Fibroblast of skin of left quadriceps (primary cell): ENCODE measurements around the gene MTMR8.

Experiments used
- DNase-seq, 2 experiments: peaks; one replicate each; pipeline ENCODE4 v3.0.0-alpha.2; 2013; ENCODE audit warnings: low read depth in 2 of 2

Gene MTMR8

GRCh38 chrX:64313624-64314023 lies 81.6 kb downstream of the MTMR8 start:
- DNase-seq: no peak

GRCh38 chrX:64306712-64307111 lies 88.5 kb downstream of the MTMR8 start:
- no peak for DNase-seq

- DNase-seq: no peak
Observed at GRCh38 chrX:64291123-64291522, 104.1 kb downstream of the MTMR8 start.

DNA sequence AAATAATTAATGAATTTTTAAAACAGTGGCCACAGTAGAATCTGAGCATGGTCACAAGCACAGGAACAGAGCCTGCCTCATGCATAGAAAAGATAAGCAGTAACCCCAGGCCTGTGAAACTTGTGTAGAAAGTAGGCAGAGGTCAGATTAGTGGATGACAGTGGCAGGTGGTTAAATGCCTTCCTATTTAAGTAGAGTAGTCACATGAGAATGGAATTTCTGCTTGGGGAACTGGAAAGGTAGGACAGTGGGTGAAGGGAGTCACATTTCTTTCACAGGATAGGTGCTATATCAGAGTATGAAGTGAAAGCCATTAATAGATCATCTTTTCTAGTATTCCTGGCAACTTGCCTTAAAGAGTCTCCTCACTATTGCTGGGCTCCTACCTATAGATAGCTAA lies 130.0 kb downstream of the MTMR8 start:
- DNase-seq: no peak

GRCh38 chrX:64230123-64230970 lies 164.9 kb downstream of the MTMR8 start, which contains the start of gene ASB12:
Gene ASB12, minus strand, starts transcription at chrX:64230607. Its CDS starts 4,957 bp downstream, at chrX:64225650.
- DNase-seq: no peak

DNA sequence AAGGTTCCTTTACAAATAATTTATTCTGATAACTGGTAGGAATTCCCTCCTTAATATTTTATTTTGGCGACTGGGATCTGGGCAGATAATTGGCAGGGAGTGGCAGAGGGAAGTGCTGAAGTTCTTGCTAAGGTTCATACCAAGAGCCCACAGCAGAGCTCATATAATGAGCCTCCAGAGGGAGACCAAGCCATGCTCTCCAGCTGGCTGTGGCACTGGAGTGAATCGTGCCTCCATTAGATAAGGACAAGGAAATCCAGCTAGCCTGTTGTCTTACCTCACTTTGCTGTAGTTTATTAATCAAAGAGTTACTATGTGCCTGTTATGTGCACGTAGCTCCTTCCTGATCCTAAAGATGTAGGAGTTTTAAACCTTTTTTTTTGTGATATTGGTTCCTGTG lies 166.1 kb downstream of the MTMR8 start:
- DNase-seq: no peak
